Measurements from ENCODE around the gene ZDBF2.
"Not testable (repeated sequence)": the region's sequence is repeated elsewhere in the genome, so short reads cannot be mapped to it uniquely, and the experiment has no call there.

ZDBF2 gene

DNA sequence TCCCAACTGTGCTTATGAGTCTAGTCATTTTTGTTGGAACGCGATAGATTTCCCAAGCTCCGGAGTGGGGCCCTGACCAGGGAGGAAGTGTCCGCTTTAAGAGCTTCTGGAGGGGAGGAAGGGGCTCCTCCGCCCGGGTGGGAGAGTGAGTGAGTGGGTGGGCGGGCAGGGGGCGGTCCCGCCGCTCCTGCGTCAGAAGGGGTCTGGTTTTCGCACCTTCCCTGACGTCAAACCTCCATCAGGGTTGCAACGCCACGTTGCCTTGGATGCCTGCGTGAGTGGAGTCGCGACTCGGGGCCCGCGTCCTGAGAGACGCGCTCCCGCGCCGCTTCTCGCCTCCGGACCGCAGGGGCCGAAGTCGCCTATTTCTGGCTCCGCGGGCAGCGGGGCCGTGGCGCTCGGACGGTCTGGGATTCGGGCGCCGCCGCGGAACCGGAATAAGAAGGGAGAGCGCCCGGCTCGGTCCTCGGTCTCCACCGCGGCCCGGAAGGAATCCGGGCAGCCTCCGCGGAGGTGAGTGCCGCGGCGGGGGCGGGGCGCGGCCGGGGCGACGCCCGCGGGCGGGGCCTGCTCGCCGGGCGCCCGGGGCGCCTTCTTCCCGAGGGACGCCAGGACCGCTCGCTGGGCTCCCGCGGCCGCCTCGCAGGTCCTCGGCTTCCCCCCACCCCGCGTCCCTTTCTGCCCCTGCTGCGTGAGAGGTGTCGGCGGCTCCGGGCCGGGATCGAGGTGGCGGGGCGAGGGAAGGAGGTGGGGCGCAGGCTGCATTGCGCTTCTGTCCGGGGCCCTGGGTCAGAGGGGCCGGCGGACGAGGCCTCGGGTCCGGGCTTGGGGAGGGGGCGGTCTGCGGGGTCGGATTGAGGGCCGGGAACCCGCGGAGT is at the start of gene ZDBF2:
TSS of gene ZDBF2 (plus strand) at position 230 of the 878 bp plus-strand sequence. CDS start 7,187 bp downstream, outside the sequence.
- H3K4me2 ChIP-seq: peak within 1 kb of the TSS; percentile 85
- H3K27ac ChIP-seq: peak within 1 kb of the TSS; percentile 74
- TF ChIP-seq, protein P1, sequence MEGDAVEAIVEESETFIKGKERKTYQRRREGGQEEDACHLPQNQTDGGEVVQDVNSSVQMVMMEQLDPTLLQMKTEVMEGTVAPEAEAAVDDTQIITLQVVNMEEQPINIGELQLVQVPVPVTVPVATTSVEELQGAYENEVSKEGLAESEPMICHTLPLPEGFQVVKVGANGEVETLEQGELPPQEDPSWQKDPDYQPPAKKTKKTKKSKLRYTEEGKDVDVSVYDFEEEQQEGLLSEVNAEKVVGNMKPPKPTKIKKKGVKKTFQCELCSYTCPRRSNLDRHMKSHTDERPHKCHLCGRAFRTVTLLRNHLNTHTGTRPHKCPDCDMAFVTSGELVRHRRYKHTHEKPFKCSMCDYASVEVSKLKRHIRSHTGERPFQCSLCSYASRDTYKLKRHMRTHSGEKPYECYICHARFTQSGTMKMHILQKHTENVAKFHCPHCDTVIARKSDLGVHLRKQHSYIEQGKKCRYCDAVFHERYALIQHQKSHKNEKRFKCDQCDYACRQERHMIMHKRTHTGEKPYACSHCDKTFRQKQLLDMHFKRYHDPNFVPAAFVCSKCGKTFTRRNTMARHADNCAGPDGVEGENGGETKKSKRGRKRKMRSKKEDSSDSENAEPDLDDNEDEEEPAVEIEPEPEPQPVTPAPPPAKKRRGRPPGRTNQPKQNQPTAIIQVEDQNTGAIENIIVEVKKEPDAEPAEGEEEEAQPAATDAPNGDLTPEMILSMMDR (conservative IDR thresholded peaks at IDR 0.05; ENCODE audit: low read depth, low read length): no peak
- H3K27me3 ChIP-seq (ENCODE audit: insufficient read depth, low read depth): no peaks in the 10 kb centered on the region
- H3K4me1 ChIP-seq (ENCODE audit: low read depth, poor library complexity, severe bottlenecking): peaks cover 27% of the 10 kb centered on the region
- H3K4me3 ChIP-seq (IDR thresholded peaks at IDR 0.05; ENCODE audit: insufficient read depth, low read depth, low read length): peak within 1 kb of the TSS; percentile 89
- H4K20me1 ChIP-seq (ENCODE audit: insufficient read depth): no peaks in the 10 kb centered on the region
- peaks cover 45% of the 10 kb centered on the region for H3K79me2 ChIP-seq (ENCODE audit: insufficient read depth, low read depth)
- H3K9ac ChIP-seq: peak within 1 kb of the TSS; percentile 88
- no peaks in the 10 kb centered on the region for H3K36me3 ChIP-seq (ENCODE audit: insufficient read depth)
- H2AFZ ChIP-seq (ENCODE audit: low read depth): peak within 1 kb of the TSS; percentile 84

DNA sequence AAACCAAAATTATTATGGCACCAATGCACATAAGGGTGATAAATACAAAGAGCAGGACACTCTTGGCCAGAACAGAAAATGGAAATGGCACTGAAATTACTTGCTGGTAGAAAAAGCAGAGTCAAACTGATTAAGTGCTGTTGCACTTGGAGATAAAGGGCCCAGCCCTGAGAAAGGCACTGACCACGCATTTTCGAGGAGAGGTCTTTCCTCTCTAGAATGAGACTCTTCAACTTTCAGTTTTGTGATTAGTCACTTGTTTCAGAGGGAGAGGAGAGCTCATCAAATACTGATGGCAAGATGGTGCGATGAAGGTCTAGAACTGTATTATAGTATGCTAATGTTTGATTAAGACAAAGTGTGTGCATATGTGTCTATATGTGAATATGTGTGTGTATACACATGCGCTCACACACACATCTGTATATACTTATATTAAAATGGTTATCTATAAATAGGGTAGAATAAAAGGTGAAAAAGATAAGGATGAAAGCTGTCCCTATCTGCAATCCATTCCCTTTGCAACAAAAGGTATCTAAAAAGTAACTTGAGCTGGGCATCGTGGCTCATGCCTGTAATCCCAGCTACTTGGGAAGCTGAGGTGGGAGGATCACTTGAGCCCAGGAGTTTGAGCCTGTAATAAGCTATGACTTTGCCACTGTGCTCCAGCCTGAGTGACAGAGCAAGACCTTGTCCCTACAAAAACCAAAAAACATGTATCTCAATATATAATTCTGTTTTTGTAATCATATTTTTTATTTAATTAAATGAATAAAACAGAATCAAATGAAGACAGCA is 48.8 kb upstream of the ZDBF2 start:
- no peaks in the 10 kb centered on the region for H3K36me3 ChIP-seq (ENCODE audit: insufficient read depth)
- no peak overlapping the region for H3K4me3 ChIP-seq (IDR thresholded peaks at IDR 0.05; ENCODE audit: insufficient read depth, low read depth, low read length)
- peaks cover 59% of the 10 kb centered on the region for H3K4me1 ChIP-seq (ENCODE audit: low read depth, poor library complexity, severe bottlenecking)
- peak overlapping the region; percentile 82 for H3K27ac ChIP-seq
- TF ChIP-seq, protein P1 (conservative IDR thresholded peaks at IDR 0.05; ENCODE audit: low read depth, low read length): no peak
- H3K9ac ChIP-seq: peak overlapping the region; percentile 38; the same call in 1 of the 2 replicates
- H3K79me2 ChIP-seq (ENCODE audit: insufficient read depth, low read depth): no peaks in the 10 kb centered on the region
- H2AFZ ChIP-seq (ENCODE audit: low read depth): peak overlapping the region; percentile 18; the same call in 1 of the 2 replicates
- peak overlapping the region; percentile 97 for H3K4me2 ChIP-seq
- no peaks in the 10 kb centered on the region for H3K27me3 ChIP-seq (ENCODE audit: insufficient read depth, low read depth)
- no peaks in the 10 kb centered on the region for H4K20me1 ChIP-seq (ENCODE audit: insufficient read depth)

DNA sequence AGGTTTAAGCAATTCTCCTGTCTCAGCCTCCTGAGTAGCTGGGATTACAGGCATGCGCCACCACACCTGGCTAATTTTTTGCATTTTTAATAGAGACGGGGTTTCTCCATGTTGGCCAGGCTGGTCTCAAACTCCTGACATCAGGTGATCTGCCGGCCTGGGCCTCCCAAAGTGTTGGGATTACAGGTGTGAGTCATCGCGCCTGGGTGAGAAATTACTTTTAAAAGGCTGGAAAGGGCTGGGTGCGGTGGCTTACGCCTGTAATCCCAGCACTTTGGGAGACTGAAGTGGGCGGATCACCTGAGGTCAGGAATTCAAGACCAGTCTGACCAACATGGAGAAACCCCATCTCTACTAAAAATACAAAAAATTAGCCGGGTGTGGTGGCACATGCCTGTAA is 45.8 kb upstream of the ZDBF2 start:
- H3K36me3 ChIP-seq (ENCODE audit: insufficient read depth); H2AFZ ChIP-seq (ENCODE audit: low read depth); H3K4me2 ChIP-seq; H3K4me3 ChIP-seq (IDR thresholded peaks at IDR 0.05; ENCODE audit: insufficient read depth, low read depth, low read length); H3K79me2 ChIP-seq (ENCODE audit: insufficient read depth, low read depth); H4K20me1 ChIP-seq (ENCODE audit: insufficient read depth); H3K9ac ChIP-seq; H3K27me3 ChIP-seq (ENCODE audit: insufficient read depth, low read depth): not testable (repeated sequence)
- Histone ChIP-seq H3K27ac (peak overlapping the region; percentile 66), H3K4me1 (ENCODE audit: low read depth, poor library complexity, severe bottlenecking) (peaks cover 66% of the 10 kb centered on the region)

DNA sequence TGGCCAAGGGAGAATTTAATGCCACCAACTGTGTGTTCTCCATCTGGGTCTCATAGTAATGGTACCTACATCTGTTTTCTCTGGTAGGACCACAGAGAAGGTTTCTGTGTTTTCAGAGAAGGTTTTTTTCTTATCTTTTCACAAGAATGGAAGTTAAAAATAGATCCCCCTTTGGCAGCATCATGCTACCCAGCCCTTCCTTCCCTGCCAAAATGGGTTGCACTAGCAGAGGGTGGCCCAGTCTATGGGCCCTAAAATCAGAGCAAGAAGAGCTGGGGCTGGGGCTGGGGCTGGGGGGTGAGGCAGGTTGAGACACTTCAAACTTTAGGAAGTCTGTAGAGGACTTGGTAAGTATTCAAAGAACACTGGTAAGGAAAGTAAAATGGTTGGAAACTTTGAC is 44.8 kb upstream of the ZDBF2 start:
- peak overlapping the region; percentile 32; the same call in 1 of the 2 replicates for H2AFZ ChIP-seq (ENCODE audit: low read depth)

More for the DNA sequence above, 44.8 kb upstream of the ZDBF2 start:
- no peaks in the 10 kb centered on the region for H3K27me3 ChIP-seq (ENCODE audit: insufficient read depth, low read depth)
- H3K4me1 ChIP-seq (ENCODE audit: low read depth, poor library complexity, severe bottlenecking): peaks cover 56% of the 10 kb centered on the region
- peak overlapping the region; percentile 70 for H3K4me2 ChIP-seq
- H3K9ac ChIP-seq: peak overlapping the region; percentile 14; the same call in 1 of the 2 replicates
- no peaks in the 10 kb centered on the region for H3K36me3 ChIP-seq (ENCODE audit: insufficient read depth)
- no peak overlapping the region for H3K4me3 ChIP-seq (IDR thresholded peaks at IDR 0.05; ENCODE audit: insufficient read depth, low read depth, low read length)
- TF ChIP-seq, protein P1 (conservative IDR thresholded peaks at IDR 0.05; ENCODE audit: low read depth, low read length): no peak
- H4K20me1 ChIP-seq (ENCODE audit: insufficient read depth): no peaks in the 10 kb centered on the region
- H3K79me2 ChIP-seq (ENCODE audit: insufficient read depth, low read depth): no peaks in the 10 kb centered on the region
- peak overlapping the region; percentile 66 for H3K27ac ChIP-seq

All from KMS-11 (cell line).